NCI-H345 treated with DMSO at 0.1 percent for 48 hours (cell line): ENCODE measurements around the gene PHLDB3.
"Not testable (repeated sequence)": the region's sequence is repeated elsewhere in the genome, so short reads cannot be mapped to it uniquely, and the experiment has no call there.

Experiments used
- DNase-seq: peaks from one replicate; lab custom pipeline; 2025; ENCODE audit not compliant: unreplicated experiment; lab: John Stamatoyannopoulos, UW

PHLDB3 gene

GRCh38 chr19:43446746-43447489, 57.6 kb downstream of the PHLDB3 start:
- DNase-seq, result peak; percentile 33

GRCh38 chr19:43445426-43445825, 59.1 kb downstream of the PHLDB3 start:
- DNase-seq, result no peak

- DNase-seq, result no peak
These were observed 59.8 kb downstream of the PHLDB3 start for GRCh38 chr19:43444531-43445287.

GRCh38 chr19:43444091-43444490, 60.5 kb downstream of the PHLDB3 start:
- DNase-seq, result not testable (repeated sequence)

- DNase-seq, result no peak
These were observed 62.8 kb downstream of the PHLDB3 start for GRCh38 chr19:43441716-43442115.

- DNase-seq, result no peak
These were observed 64.9 kb downstream of the PHLDB3 start for GRCh38 chr19:43439709-43440063.

GRCh38 chr19:43439032-43439708, 65.4 kb downstream of the PHLDB3 start:
- no peak for DNase-seq

- no peak for DNase-seq
These were observed 66.1 kb downstream of the PHLDB3 start for GRCh38 chr19:43438291-43439031.

GRCh38 chr19:43437712-43438111, 66.8 kb downstream of the PHLDB3 start:
- DNase-seq, result no peak

GRCh38 chr19:43437284-43437683, 67.3 kb downstream of the PHLDB3 start:
- DNase-seq, result not testable (repeated sequence)

GRCh38 chr19:43435775-43436174, 68.8 kb downstream of the PHLDB3 start:
- DNase-seq, result no peak

- DNase-seq, result no peak
These were observed 70.9 kb downstream of the PHLDB3 start for GRCh38 chr19:43433689-43434088.

GRCh38 chr19:43433358-43433673, 71.2 kb downstream of the PHLDB3 start:
- DNase-seq, result no peak

- no peak for DNase-seq
These were observed 73.6 kb downstream of the PHLDB3 start for GRCh38 chr19:43430976-43431375.

GRCh38 chr19:43430142-43430710, 74.3 kb downstream of the PHLDB3 start:
- no peak for DNase-seq

GRCh38 chr19:43429395-43429794, 75.2 kb downstream of the PHLDB3 start:
- DNase-seq, result no peak

GRCh38 chr19:43425567-43426392, 78.8 kb downstream of the PHLDB3 start:
- no peak for DNase-seq
